CD4-positive, alpha-beta T cell (primary cell): Measurements from ENCODE around the gene POP4. TPM values are rescaled to one million over a fixed set of nuclear protein-coding genes. Genes with fewer than 3 reads are reported as not detected.

Source experiments
- ATAC-seq: fragments of 200-7000 bp; cut with Tn5 transposase; one replicate; pipeline ENCODE4 v1.10.0; 2022; ENCODE audit warnings: mild to moderate bottlenecking; ENCODE audit not compliant: poor library complexity
- CTCF ChIA-PET: fragments of 350-600 bp; sonication (Branson Sonifier 250); formaldehyde crosslinking; loops from one replicate; lab custom pipeline; 2021; ENCODE audit warnings: antibody characterized with exemption, inconsistent platforms; lab: Charles Lee
- POLR2A ChIA-PET: fragments of 350-600 bp; sonication (Branson Sonifier 250); formaldehyde crosslinking; loops from one replicate; lab custom pipeline; 2021; ENCODE audit warnings: antibody characterized with exemption, inconsistent platforms; lab: Charles Lee
- DNase-seq, 14 experiments: peaks; one replicate each; pipeline ENCODE4 v3.0.0-alpha.2; 2013 to 2020; ENCODE audit warnings: mixed read lengths in 2 of 14
- H3K27ac ChIP-seq, 2 donors: one replicate each; pipeline versions ENCODE4 v1.5.1 to v1.7.0; 2013; ENCODE audit warnings: low read length in 2 of 2, low read depth in 1 of 2, mild to moderate bottlenecking in 1 of 2
- H3K27me3 ChIP-seq, 2 experiments: 1 replicate in 1 of 2; 2 replicates in 1 of 2; pipeline versions ENCODE4 v1.6.1 to v1.7.0; 2013; ENCODE audit warnings: low read length in 2 of 2, control low read depth in 1 of 2, mild to moderate bottlenecking in 1 of 2, moderate library complexity in 1 of 2; ENCODE audit not compliant: insufficient read depth in 2 of 2, control insufficient read depth in 1 of 2
- H3K36me3 ChIP-seq: one replicate; pipeline ENCODE4 v1.6.1; 2013; ENCODE audit warnings: low read length, control low read depth; ENCODE audit not compliant: insufficient read depth
- H3K4me1 ChIP-seq: one replicate; pipeline ENCODE4 v1.6.1; 2013; ENCODE audit warnings: low read length, control low read depth; ENCODE audit not compliant: insufficient read depth
- H3K4me3 ChIP-seq: one replicate; pipeline ENCODE4 v1.5.1; 2013; ENCODE audit warnings: mild to moderate bottlenecking, low read length, moderate library complexity
- H3K9me3 ChIP-seq, 2 experiments: 1 replicate in 1 of 2; 2 replicates in 1 of 2; pipeline versions ENCODE4 v1.6.1 to v1.7.0; 2013; ENCODE audit warnings: low read length in 2 of 2, mild to moderate bottlenecking in 2 of 2, control low read depth in 1 of 2, moderate library complexity in 1 of 2; ENCODE audit not compliant: control insufficient read depth in 1 of 2, insufficient read depth in 1 of 2
- H3K27ac Mint-ChIP-seq: one replicate; pipeline ENCODE4 v1.8.0; 2020; ENCODE audit warnings: mixed read lengths
- H3K27me3 Mint-ChIP-seq: one replicate; pipeline ENCODE4 v1.8.0; 2021; ENCODE audit warnings: mixed read lengths
- H3K36me3 Mint-ChIP-seq: one replicate; pipeline ENCODE4 v1.8.0; 2021; ENCODE audit warnings: low read depth, mixed read lengths
- H3K4me1 Mint-ChIP-seq: one replicate; pipeline ENCODE4 v1.8.0; 2021; ENCODE audit warnings: low read depth, mixed read lengths
- H3K4me3 Mint-ChIP-seq: one replicate; pipeline ENCODE4 v1.8.0; 2020; ENCODE audit warnings: mild to moderate bottlenecking, mixed read lengths
- H3K9me3 Mint-ChIP-seq: one replicate; pipeline ENCODE4 v1.8.0; 2020; ENCODE audit warnings: mixed read lengths
- CTCF ChIP-seq: fragments of 200-600 bp; IDR thresholded peaks from one replicate; pipeline ENCODE4 v1.8.0; 2022; ENCODE audit warnings: antibody characterized with exemption, mild to moderate bottlenecking
- intact Hi-C, 2 experiments: fragments of 100-400 bp; cut with DNase I in 1 of 2; cut with micrococcal nuclease in 1 of 2; formaldehyde crosslinking; loops; one replicate each; pipeline versions ENCODE4 v1.15.1 to v1.9.0; 2023 to 2025; cut with DNase I, micrococcal nuclease
- total RNA-seq, 174 experiments: library from RNA in 2 of 174; stranded (reverse) in 2 of 174; gene quantifications; one replicate each; pipeline ENCODE4 v1.2.3 and lab custom pipeline; 2021 to 2026

POP4 gene
- total RNA-seq, 2 experiments from 2014 or later = 40.5 to 42.0 TPM

GRCh38 chr19:29644210-29644609 is 38.1 kb downstream of the POP4 start:
- Mint-ChIP-seq H3K27ac (no peak overlapping the region), H3K27me3 (no peaks in the 10 kb centered on the region), H3K4me3 (no peak overlapping the region), H3K36me3 (no peaks in the 10 kb centered on the region), H3K9me3 (no peaks in the 10 kb centered on the region), H3K4me1 (peaks cover 18% of the 10 kb centered on the region)
- Histone ChIP-seq H3K27me3 (no peaks in the 10 kb centered on the region), H3K36me3 (no peaks in the 10 kb centered on the region), H3K4me3 (no peak overlapping the region), H3K9me3 (no peaks in the 10 kb centered on the region), H3K4me1 (peaks cover 12% of the 10 kb centered on the region), H3K27ac (no peak overlapping the region)
- POLR2A ChIA-PET = no interaction called here
- no peak for DNase-seq
- no peak for ATAC-seq
- CTCF ChIA-PET = no interaction called here
- intact Hi-C loops = no loop called here
- no peak for TF ChIP-seq CTCF

DNA sequence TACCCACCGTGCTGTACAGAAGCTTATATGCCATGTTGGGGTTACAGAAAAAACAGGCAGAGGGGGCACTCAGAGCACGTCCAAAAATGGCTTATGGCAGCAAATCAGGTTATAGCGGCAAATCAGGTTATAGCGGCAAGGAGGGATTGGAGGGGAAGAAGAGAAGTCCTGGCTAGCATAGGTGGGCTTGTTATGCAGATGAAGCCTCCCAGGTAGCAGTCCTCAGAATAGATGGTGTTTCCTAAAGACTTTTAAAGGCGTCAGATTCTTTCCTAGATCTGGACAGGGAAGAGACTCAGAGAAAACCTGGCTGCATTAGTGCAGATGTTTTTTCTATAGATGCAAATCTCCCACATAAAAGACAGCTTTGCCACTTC is 39.4 kb downstream of the POP4 start:
- no peaks in the 10 kb centered on the region for H3K9me3 Mint-ChIP-seq
- peaks cover 12% of the 10 kb centered on the region for H3K4me1 ChIP-seq
- intact Hi-C loops = no loop called here

GRCh38 chr19:29645911-29646310 is 39.8 kb downstream of the POP4 start:
- Mint-ChIP-seq H3K4me1 (peaks cover 18% of the 10 kb centered on the region), H3K27ac (no peak overlapping the region), H3K36me3 (no peaks in the 10 kb centered on the region), H3K9me3 (no peaks in the 10 kb centered on the region), H3K27me3 (no peaks in the 10 kb centered on the region), H3K4me3 (peak overlapping the region; percentile 7)
- DNase-seq (peak in 3 of 14 experiments; percentile 22 to 30 (median 24)), ATAC-seq (peak; percentile 32)
- CTCF ChIA-PET = interaction anchor here (2.1 kb wide), 1 partner anchor 36 kb away, joined by 6 read pairs; no protein-coding TSS in a partner anchor
- H3K27ac ChIP-seq = no peak overlapping the region
- H3K9me3 ChIP-seq = no peaks in the 10 kb centered on the region
- H3K4me3 ChIP-seq = no peak overlapping the region
- no peaks in the 10 kb centered on the region for H3K36me3 ChIP-seq
- no peaks in the 10 kb centered on the region for H3K27me3 ChIP-seq
- H3K4me1 ChIP-seq = peaks cover 12% of the 10 kb centered on the region
- TF ChIP-seq CTCF = no peak
- intact Hi-C loops = no loop called here
- POLR2A ChIA-PET = interaction anchor here (0.8 to 1.6 kb wide), 2 partner anchors 15 to 39 kb away, joined by 3 to 6 read pairs; partner anchors contain the start of gene POP4

More for the DNA sequence above, 39.4 kb downstream of the POP4 start:
- no peak for TF ChIP-seq CTCF
- Mint-ChIP-seq H3K27me3 (no peaks in the 10 kb centered on the region), H3K4me1 (peaks cover 18% of the 10 kb centered on the region), H3K36me3 (no peaks in the 10 kb centered on the region), H3K27ac (no peak overlapping the region), H3K4me3 (no peak overlapping the region)
- DNase-seq (no peak), ATAC-seq (no peak)
- no peak overlapping the region for H3K4me3 ChIP-seq
- H3K27me3 ChIP-seq = no peaks in the 10 kb centered on the region
- H3K36me3 ChIP-seq = no peaks in the 10 kb centered on the region
- H3K9me3 ChIP-seq = no peaks in the 10 kb centered on the region
- H3K27ac ChIP-seq = no peak overlapping the region
- CTCF ChIA-PET = no interaction called here
- POLR2A ChIA-PET = interaction anchor here (1.6 kb wide), 1 partner anchor 39 kb away, joined by 6 read pairs; the partner anchor contains the start of gene POP4
